Measurements from ENCODE around the gene POLL. TPM values are rescaled to one million over a fixed set of nuclear protein-coding genes. Genes with fewer than 3 reads are reported as not detected.

POLL gene
- polyA plus RNA-seq, 1 donor (not counting 4 experiments of a cell fraction or from before 2014, with no cell fraction given) = 11.9 TPM

GRCh38 chr10:101570428-101571270 is 17.4 kb downstream of the POLL start:
- no peaks in the 10 kb centered on the region for H4K20me1 ChIP-seq (ENCODE audit: control insufficient read depth, extremely low read depth, insufficient read depth, low read length)
- dilution Hi-C loops (cut with MboI; ENCODE audit: extremely low pct_ligation_motif_present, low sequenced_read_pairs) = no loop called here
- peak overlapping the region; percentile 57 to 80 (median 59) for H3K4me3 ChIP-seq (ENCODE audit: control insufficient read depth in 2 of 3, extremely low read depth in 1 of 3, insufficient read depth in 2 of 3, low read depth in 1 of 3, low read length in 3 of 3)
- peak overlapping the region; percentile 62 for H3K9ac ChIP-seq (ENCODE audit: control insufficient read depth, extremely low read depth, insufficient read depth, low read length)
- H3K4me2 ChIP-seq (ENCODE audit: control insufficient read depth, extremely low read depth, insufficient read depth, low read depth, low read length) = peak overlapping the region; percentile 100
- H3K9me3 ChIP-seq (ENCODE audit: control insufficient read depth, low read depth, low read length) = no peaks in the 10 kb centered on the region
- H3K79me2 ChIP-seq (ENCODE audit: control insufficient read depth, insufficient read depth, low read length) = no peaks in the 10 kb centered on the region
- TF ChIP-seq, protein P1, sequence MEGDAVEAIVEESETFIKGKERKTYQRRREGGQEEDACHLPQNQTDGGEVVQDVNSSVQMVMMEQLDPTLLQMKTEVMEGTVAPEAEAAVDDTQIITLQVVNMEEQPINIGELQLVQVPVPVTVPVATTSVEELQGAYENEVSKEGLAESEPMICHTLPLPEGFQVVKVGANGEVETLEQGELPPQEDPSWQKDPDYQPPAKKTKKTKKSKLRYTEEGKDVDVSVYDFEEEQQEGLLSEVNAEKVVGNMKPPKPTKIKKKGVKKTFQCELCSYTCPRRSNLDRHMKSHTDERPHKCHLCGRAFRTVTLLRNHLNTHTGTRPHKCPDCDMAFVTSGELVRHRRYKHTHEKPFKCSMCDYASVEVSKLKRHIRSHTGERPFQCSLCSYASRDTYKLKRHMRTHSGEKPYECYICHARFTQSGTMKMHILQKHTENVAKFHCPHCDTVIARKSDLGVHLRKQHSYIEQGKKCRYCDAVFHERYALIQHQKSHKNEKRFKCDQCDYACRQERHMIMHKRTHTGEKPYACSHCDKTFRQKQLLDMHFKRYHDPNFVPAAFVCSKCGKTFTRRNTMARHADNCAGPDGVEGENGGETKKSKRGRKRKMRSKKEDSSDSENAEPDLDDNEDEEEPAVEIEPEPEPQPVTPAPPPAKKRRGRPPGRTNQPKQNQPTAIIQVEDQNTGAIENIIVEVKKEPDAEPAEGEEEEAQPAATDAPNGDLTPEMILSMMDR (optimal IDR thresholded peaks at IDR 0.05 in 1 of 3, IDR thresholded peaks at IDR 0.05 in 1 of 3, conservative IDR thresholded peaks at IDR 0.05 in 1 of 3; ENCODE audit: extremely low read depth in 1 of 3, insufficient read depth in 2 of 3, low read length in 3 of 3) = no peak
- TF ChIP-seq EZH2 (IDR thresholded peaks at IDR 0.05; ENCODE audit: low read length) = no peak
- no peak overlapping the region for H3K27ac ChIP-seq (ENCODE audit: control insufficient read depth, insufficient read depth, low read length)
- FAIRE-seq = peak; percentile 17
- H3K9me1 ChIP-seq (ENCODE audit: control insufficient read depth, extremely low read depth, insufficient read depth, low read length) = no peaks in the 10 kb centered on the region
- H3K36me3 ChIP-seq (ENCODE audit: control insufficient read depth in 2 of 2, extremely low read depth in 1 of 2, insufficient read depth in 2 of 2, low read length in 2 of 2) = no peaks in the 10 kb centered on the region
- peaks cover 45% of the 10 kb centered on the region for H3K27me3 ChIP-seq (ENCODE audit: control insufficient read depth, extremely low read depth, insufficient read depth, low read length)
- peak overlapping the region; percentile 92 for H2AFZ ChIP-seq (ENCODE audit: control insufficient read depth, low read length)
- DNase-seq (ENCODE audit: low read depth, low spot score) = no peak
- peaks cover 11% of the 10 kb centered on the region for H3K4me1 ChIP-seq (ENCODE audit: control insufficient read depth, extremely low read depth, insufficient read depth, low read length)

DNA sequence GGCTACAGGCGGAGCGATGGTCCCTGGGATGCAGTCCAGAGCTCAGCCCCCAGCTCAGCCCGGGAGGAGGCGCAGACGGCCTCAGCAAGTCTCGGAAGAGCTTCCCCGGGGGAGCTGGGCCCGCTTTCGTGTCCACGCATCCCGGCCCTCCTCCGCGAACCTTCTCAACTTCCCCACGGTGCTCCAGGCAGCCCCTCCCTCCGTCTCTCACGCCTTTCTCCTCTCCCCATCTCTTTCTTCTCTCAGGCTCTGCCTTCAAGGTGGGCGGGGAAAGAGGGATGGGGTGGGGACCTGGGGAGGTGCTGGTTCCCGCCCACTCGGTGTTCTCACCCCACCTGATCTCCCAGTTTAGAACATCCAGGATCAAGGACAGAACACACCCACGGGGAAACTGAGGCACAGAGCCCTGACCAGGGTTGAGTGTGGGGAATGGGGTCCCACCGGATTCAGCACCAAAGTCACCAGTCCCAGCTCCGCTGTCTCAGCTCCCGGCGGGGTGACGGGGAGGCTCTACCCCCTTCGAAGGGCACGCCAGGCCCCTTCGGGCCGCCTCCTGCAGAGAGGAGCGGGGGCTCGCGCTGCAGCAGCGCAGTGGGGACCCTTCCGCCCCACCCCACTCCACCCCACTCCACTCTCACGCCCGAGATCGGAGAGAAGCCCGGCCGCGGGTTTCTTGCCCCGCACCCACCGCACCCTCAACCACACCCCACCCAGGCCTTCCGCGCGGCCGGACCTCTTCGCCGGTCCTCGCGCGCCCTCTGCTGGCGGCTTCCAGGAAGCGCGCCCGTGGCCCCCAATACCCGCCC is 18.2 kb downstream of the POLL start:
- Histone ChIP-seq H3K9me1 (ENCODE audit: control insufficient read depth, extremely low read depth, insufficient read depth, low read length) (no peaks in the 10 kb centered on the region), H3K4me1 (ENCODE audit: control insufficient read depth, extremely low read depth, insufficient read depth, low read length) (peaks cover 11% of the 10 kb centered on the region), H3K4me2 (ENCODE audit: control insufficient read depth, extremely low read depth, insufficient read depth, low read depth, low read length) (peak overlapping the region; percentile 100), H3K9ac (ENCODE audit: control insufficient read depth, extremely low read depth, insufficient read depth, low read length) (peak overlapping the region; percentile 72), H3K9me3 (ENCODE audit: control insufficient read depth, low read depth, low read length) (no peaks in the 10 kb centered on the region), H2AFZ (ENCODE audit: control insufficient read depth, low read length) (peak overlapping the region; percentile 96), H3K27me3 (ENCODE audit: control insufficient read depth, extremely low read depth, insufficient read depth, low read length) (peaks cover 53% of the 10 kb centered on the region), H3K4me3 (ENCODE audit: control insufficient read depth in 2 of 3, extremely low read depth in 1 of 3, insufficient read depth in 2 of 3, low read depth in 1 of 3, low read length in 3 of 3) (peak overlapping the region; percentile 57 to 81 (median 80)), H4K20me1 (ENCODE audit: control insufficient read depth, extremely low read depth, insufficient read depth, low read length) (no peaks in the 10 kb centered on the region), H3K79me2 (ENCODE audit: control insufficient read depth, insufficient read depth, low read length) (no peaks in the 10 kb centered on the region), H3K27ac (ENCODE audit: control insufficient read depth, insufficient read depth, low read length) (peak overlapping the region; percentile 43), H3K36me3 (ENCODE audit: control insufficient read depth in 2 of 2, extremely low read depth in 1 of 2, insufficient read depth in 2 of 2, low read length in 2 of 2) (no peaks in the 10 kb centered on the region)
- no peak for DNase-seq (ENCODE audit: low read depth, low spot score)
- FAIRE-seq = peak; percentile 58
- dilution Hi-C loops (cut with MboI; ENCODE audit: extremely low pct_ligation_motif_present, low sequenced_read_pairs) = no loop called here
- no peak for TF ChIP-seq EZH2 (IDR thresholded peaks at IDR 0.05; ENCODE audit: low read length)
- TF ChIP-seq, protein P1 (optimal IDR thresholded peaks at IDR 0.05 in 1 of 3, IDR thresholded peaks at IDR 0.05 in 1 of 3, conservative IDR thresholded peaks at IDR 0.05 in 1 of 3; ENCODE audit: extremely low read depth in 1 of 3, insufficient read depth in 2 of 3, low read length in 3 of 3) = peak in 2 of 3 experiments; percentile 81 to 88

All from keratinocyte (primary cell).